GM10266 (cell line): ENCODE data around the gene ZSCAN22.

ENCODE experiments used
- DNase-seq: peaks from one replicate; pipeline ENCODE4 v3.0.0; 2012; ENCODE audit errors: extremely low spot score
- TF ChIP-seq, protein P1 (sequence below): IDR thresholded peaks from 2 replicates; pipeline ENCODE4 v1.5.1; 2012; ENCODE audit warnings: mild to moderate bottlenecking, low read depth; ENCODE audit not compliant: control insufficient read depth, insufficient read depth; ENCODE audit errors: missing control alignments

The ZSCAN22 gene

DNA sequence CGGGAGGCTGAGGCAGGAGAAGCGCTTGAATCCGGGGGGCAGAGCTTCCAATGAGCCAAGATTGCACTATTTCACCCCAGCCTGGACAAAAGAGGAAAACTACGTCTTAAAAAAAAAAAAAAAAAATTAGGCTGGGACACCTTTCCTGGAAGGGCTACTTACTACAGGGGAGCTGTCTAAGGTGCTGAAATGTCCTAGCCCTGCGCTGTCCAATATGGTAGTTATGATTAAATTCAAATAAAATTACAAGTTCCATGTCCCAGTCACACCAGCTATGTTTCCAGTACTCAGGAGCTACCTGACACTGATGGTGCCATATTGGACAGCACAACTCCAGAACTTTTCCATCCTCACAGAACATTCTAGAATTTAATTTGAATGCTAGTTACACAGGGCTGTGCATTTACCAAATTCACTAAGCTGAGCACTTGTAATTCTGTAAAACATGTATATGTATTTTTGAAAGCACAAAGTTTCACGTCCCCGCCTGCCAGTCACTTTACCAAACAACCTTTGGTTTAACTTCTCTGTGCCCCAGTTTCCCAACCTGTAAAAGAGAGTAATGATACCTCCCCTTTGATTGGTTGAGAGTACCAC is 9.2 kb upstream of the ZSCAN22 start:
- DNase-seq, result no peak
- TF ChIP-seq, protein P1, sequence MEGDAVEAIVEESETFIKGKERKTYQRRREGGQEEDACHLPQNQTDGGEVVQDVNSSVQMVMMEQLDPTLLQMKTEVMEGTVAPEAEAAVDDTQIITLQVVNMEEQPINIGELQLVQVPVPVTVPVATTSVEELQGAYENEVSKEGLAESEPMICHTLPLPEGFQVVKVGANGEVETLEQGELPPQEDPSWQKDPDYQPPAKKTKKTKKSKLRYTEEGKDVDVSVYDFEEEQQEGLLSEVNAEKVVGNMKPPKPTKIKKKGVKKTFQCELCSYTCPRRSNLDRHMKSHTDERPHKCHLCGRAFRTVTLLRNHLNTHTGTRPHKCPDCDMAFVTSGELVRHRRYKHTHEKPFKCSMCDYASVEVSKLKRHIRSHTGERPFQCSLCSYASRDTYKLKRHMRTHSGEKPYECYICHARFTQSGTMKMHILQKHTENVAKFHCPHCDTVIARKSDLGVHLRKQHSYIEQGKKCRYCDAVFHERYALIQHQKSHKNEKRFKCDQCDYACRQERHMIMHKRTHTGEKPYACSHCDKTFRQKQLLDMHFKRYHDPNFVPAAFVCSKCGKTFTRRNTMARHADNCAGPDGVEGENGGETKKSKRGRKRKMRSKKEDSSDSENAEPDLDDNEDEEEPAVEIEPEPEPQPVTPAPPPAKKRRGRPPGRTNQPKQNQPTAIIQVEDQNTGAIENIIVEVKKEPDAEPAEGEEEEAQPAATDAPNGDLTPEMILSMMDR, result no peak

DNA sequence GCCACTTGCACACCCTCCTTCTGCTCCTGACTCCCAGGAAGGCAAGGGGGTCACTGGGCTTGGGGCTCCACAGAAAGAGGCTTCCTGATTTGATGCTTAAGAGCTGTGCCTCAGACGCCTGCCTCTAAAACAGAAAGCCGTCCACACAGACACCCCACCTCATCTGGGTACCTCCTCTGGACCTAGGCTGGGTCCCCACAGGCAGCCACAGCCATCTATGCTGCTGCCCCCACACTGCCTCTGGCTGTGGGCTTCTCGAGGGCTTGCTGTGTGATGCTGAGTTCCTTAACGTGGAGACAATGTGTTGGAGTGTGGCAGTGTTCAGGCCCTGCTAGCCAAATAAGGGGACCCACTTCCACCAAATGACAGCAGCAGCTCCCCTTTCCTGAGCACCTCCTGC is 8.5 kb upstream of the ZSCAN22 start:
- TF ChIP-seq, protein P1, result no peak
- no peak for DNase-seq

DNA sequence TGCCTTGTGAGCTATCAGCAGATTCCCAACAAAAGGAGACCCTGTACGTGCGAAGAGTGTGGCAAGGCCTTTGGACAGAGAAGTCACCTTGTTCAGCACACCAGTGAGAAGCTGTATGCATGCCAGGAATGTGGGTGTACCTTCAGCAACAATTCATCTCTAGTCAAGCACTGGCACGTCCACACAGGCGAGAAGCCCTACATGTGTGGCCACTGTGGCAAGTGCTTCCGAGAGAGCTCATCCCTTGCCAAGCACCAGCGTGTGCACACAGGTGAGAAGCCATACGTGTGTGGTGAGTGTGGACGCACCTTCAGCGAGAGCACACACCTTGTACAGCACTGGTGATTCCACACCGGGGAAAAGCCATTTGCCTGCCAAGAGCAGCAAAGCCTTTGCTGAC is 7.6 kb upstream of the ZSCAN22 start:
- no peak for DNase-seq

DNA sequence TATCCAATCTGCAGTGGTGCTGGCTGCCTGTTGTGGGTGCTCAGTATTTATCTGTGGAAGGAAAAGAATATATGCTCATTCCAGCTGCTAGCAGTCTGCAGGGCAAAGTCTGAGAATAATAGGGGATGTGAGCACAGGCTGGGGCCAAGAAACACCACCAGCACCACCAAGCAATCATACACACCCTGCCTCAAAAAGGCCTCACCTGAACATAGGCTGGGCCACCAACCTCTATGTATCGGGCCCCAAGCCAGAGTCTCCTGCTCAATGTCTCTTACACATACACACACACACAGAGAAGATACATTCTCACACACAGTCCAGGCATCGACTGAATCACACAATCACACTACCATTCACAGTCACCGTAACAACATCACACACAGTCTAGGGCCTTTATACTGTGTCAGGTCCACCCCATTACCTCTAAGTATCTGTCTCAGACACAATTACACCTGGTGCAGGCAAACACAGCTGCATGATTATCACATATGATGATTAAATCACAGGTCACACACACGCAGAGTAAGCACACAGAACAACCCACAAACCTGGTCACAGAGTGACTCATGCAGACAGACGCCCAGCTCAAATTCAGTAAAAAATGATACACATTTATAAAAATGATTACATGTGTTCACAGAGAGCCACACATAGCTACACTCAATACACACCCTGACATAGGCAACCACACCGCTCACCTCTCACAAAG is 1.3 kb upstream of the ZSCAN22 start:
- no peak for DNase-seq
- TF ChIP-seq, protein P1, result no peak

More for the DNA sequence above, 7.6 kb upstream of the ZSCAN22 start:
- TF ChIP-seq, protein P1, result no peak

DNA sequence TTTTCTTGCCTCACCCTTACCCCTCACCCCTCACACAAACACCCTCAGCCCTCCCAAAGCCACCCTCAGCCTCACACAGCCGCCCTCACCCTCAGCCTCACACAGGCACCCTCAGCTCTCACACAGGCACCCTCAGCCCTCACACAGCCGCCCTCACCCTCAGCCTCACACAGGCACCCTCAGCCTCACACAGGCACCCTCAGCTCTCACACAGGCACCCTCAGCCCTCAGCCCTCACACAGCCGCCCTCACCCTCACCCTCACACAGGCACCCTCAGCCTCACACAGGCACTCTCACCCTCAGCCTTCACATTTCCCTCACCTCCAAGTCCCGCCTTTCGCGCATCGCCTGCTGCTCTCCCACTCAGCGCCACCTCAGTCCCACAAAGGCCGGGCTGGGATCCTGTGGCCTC is 287 bp upstream of the ZSCAN22 start:
- no peak for DNase-seq
- TF ChIP-seq, protein P1, result no peak

DNA sequence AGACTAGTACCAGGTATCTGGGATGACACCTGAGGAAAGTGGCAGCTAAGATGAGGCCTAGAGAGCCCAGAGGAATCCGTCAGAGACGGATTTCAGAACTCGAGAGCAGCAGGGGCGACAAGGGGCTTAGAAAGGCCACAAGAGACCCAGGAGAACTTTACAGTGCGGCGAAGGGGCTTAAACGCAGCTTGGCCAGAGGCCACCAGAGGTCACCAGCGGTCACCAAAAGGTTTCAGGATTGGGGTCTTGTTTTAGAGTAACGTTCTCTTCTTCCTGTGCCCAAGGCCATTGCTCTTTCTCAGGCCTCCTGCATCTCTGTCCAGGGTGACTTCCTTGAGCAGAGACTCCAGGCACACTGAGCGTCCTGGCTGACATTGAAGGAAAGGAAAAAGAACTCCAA is 2.2 kb downstream of the ZSCAN22 start:
- TF ChIP-seq, protein P1, result peak; percentile 42
- no peak for DNase-seq

DNA sequence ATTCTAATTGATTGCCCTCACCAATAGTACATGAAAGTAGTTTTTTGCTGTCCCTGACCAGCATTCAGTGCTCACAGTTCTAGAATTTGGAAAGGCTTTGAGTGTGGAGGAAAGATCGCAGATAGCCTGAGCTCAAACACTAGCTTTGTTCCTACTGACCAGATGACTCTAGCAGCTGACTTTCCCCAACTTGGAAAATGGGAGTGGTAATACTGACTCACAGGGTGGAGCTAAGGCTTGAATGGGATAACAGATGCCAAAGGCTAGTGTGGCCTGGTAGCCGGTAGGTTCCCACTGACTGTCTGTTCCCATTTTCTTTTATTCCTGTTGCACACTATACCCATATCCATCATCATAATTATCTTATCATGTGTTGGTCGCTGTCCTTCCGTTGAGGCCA is 3.7 kb downstream of the ZSCAN22 start:
- TF ChIP-seq, protein P1, result no peak
- no peak for DNase-seq
